ENCODE results near the gene CLDN19.

Gene CLDN19

GRCh38 chr1:42736152-42736551, 3.9 kb downstream of the CLDN19 start:
- no peak overlapping the region for H3K4me3 ChIP-seq (ENCODE audit: control insufficient read depth, low read depth, low read length)
- DNase-seq (ENCODE audit: low read depth): peak; percentile 40

GRCh38 chr1:42735477-42736105, 4.4 kb downstream of the CLDN19 start:
- TF ChIP-seq CTCF (conservative IDR thresholded peaks at IDR 0.05; ENCODE audit: control insufficient read depth, insufficient read depth, low read depth, low read length): no peak
- no peak overlapping the region for H3K4me3 ChIP-seq (ENCODE audit: control insufficient read depth, low read depth, low read length)
- no peak for DNase-seq (ENCODE audit: low read depth)

More at GRCh38 chr1:42736152-42736551, 3.9 kb downstream of the CLDN19 start:
- peak; percentile 40 for TF ChIP-seq CTCF (conservative IDR thresholded peaks at IDR 0.05; ENCODE audit: control insufficient read depth, insufficient read depth, low read depth, low read length)

GRCh38 chr1:42735056-42735455, 5.0 kb downstream of the CLDN19 start:
- no peak for DNase-seq (ENCODE audit: low read depth)
- TF ChIP-seq CTCF (conservative IDR thresholded peaks at IDR 0.05; ENCODE audit: control insufficient read depth, insufficient read depth, low read depth, low read length): no peak

GRCh38 chr1:42734201-42735035, 5.6 kb downstream of the CLDN19 start:
- no peak overlapping the region for H3K4me3 ChIP-seq (ENCODE audit: control insufficient read depth, low read depth, low read length)
- TF ChIP-seq CTCF (conservative IDR thresholded peaks at IDR 0.05; ENCODE audit: control insufficient read depth, insufficient read depth, low read depth, low read length): no peak
- no peak for DNase-seq (ENCODE audit: low read depth)

More at GRCh38 chr1:42735056-42735455, 5.0 kb downstream of the CLDN19 start:
- no peak overlapping the region for H3K4me3 ChIP-seq (ENCODE audit: control insufficient read depth, low read depth, low read length)

GRCh38 chr1:42733415-42734200, 6.4 kb downstream of the CLDN19 start:
- no peak for DNase-seq (ENCODE audit: low read depth)
- TF ChIP-seq CTCF (conservative IDR thresholded peaks at IDR 0.05; ENCODE audit: control insufficient read depth, insufficient read depth, low read depth, low read length): no peak
- no peak overlapping the region for H3K4me3 ChIP-seq (ENCODE audit: control insufficient read depth, low read depth, low read length)

- no peak overlapping the region for H3K4me3 ChIP-seq (ENCODE audit: control insufficient read depth, low read depth, low read length)
- DNase-seq (ENCODE audit: low read depth): peak; percentile 77
- no peak for TF ChIP-seq CTCF (conservative IDR thresholded peaks at IDR 0.05; ENCODE audit: control insufficient read depth, insufficient read depth, low read depth, low read length)
These were observed 7.8 kb downstream of the CLDN19 start for GRCh38 chr1:42732126-42732680.

All from fibroblast of mammary gland (primary cell).